Measurements from ENCODE around the gene INPP5F. TPM values are rescaled to one million over a fixed set of nuclear protein-coding genes. Genes with fewer than 3 reads are reported as not detected.

The INPP5F gene
- total and polyA plus RNA-seq, 2 of the 13 experiments (the other 11 are each of a cell fraction or from before 2014, with no cell fraction given), result 12.5 to 15.7 TPM

GRCh38 chr10:119748871-119749270 is 23.0 kb downstream of the INPP5F start:
- Histone ChIP-seq H3K79me2 (ENCODE audit: insufficient read depth, low read length) (peaks cover 29% of the 10 kb centered on the region), H3K4me3 (replicated peaks in 1 of 3; ENCODE audit: insufficient read depth in 1 of 3, low read depth in 2 of 3, low read length in 3 of 3) (no peak overlapping the region), H3K4me1 (ENCODE audit: insufficient read depth, low read length) (peaks cover 40% of the 10 kb centered on the region), H2AFZ (ENCODE audit: low read length) (no peak overlapping the region), H3K27ac (ENCODE audit: extremely low read length, insufficient read depth, low read length) (no peak overlapping the region), H3K9me3 (ENCODE audit: low read length) (no peaks in the 10 kb centered on the region), H3K9ac (ENCODE audit: insufficient read depth, low read depth, low read length) (no peak overlapping the region), H3K36me3 (replicated peaks in 1 of 2; ENCODE audit: control insufficient read depth in 1 of 2, insufficient read depth in 2 of 2, low read length in 2 of 2) (peaks cover 0 to 4% of the 10 kb centered on the region in 2 experiments; a peak in 2 of 5 replicates), H3K27me3 (ENCODE audit: control insufficient read depth in 1 of 2, insufficient read depth in 2 of 2, low read length in 2 of 2) (no peaks in the 10 kb centered on the region), H4K20me1 (ENCODE audit: insufficient read depth, low read length) (no peaks in the 10 kb centered on the region), H3K4me2 (ENCODE audit: low read depth, low read length) (no peak overlapping the region)
- BruUV-seq (replicated peaks), result no TSS peak
- FAIRE-seq (no peak), ATAC-seq (no peak), DNase-seq (ENCODE audit: low spot score) (no peak)
- ChIA-PET CTCF (ENCODE audit: low intra/inter-chr PET ratio, low total read pairs) (no interaction called here), POLR2A (interaction anchor here (1.1 kb wide), 1 partner anchor 23 kb away, joined by 3 read pairs; the partner anchor contains the start of gene INPP5F)
- no CpG with 5 or more reads among the region's 12 CpGs for WGBS (ENCODE audit: low lambda C conversion rate)
- in situ Hi-C loops (cut with HindIII; ENCODE audit: extremely low pct_ligation_motif_present, low pct_unique_long_range_greater_than_20kb), result no loop called here
- TF ChIP-seq ZNF207 (IDR thresholded peaks at IDR 0.05; ENCODE audit: borderline replicate concordance), result no peak
- no peak for TF ChIP-seq SNAPC4 (CRISPR knock-in tag; IDR thresholded peaks at IDR 0.05)
- no peak for TF ChIP-seq ZNF781 (CRISPR knock-in tag; IDR thresholded peaks at IDR 0.05; ENCODE audit: borderline replicate concordance, not compliant biosample characterization)
- TF ChIP-seq NONO (IDR thresholded peaks at IDR 0.05), result no peak
- TF ChIP-seq NONO (CRISPR knock-in tag; conservative IDR thresholded peaks at IDR 0.05), result no peak
- intact Hi-C loops (cut with micrococcal nuclease; ENCODE audit: unreplicated experiment), result no loop called here
